Activated CD8-positive, alpha-beta memory T cell treated with anti-CD3 and anti-CD28 coated beads, Interleukin-2, amount 50 U/mL, for 1 hour (primary cell): ENCODE results near the gene RASSF1.
A peak's percentile ranks its signal among the peaks of the same experiment; 100 is the strongest.

Experiments
- DNase-seq: peaks from one replicate; pipeline ENCODE4 v3.0.0-alpha.2; 2020; ENCODE audit errors: extremely low read depth

Gene RASSF1

DNA sequence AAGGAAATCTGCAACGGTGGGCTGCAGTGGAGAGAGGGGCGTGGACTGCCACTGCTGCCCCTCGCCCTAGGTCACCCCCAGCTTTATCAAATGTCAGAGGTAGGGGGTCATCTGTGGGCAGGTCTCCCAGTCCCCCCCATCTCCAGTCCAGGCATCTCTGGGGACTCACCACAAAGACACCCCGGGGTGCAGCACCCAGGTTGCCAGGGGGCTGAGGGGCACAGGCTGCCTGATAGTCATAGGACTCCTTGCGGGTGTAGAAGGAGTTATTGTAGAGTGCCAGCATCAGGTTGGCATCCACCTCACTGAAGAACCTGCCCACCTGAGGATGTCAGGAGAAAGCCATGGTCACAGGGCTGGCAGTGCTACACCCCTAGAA lies 25.2 kb upstream of the RASSF1 start:
- DNase-seq: no peak

GRCh38 chr3:50365080-50365841 lies 24.6 kb upstream of the RASSF1 start:
- peak; percentile 91 for DNase-seq

DNA sequence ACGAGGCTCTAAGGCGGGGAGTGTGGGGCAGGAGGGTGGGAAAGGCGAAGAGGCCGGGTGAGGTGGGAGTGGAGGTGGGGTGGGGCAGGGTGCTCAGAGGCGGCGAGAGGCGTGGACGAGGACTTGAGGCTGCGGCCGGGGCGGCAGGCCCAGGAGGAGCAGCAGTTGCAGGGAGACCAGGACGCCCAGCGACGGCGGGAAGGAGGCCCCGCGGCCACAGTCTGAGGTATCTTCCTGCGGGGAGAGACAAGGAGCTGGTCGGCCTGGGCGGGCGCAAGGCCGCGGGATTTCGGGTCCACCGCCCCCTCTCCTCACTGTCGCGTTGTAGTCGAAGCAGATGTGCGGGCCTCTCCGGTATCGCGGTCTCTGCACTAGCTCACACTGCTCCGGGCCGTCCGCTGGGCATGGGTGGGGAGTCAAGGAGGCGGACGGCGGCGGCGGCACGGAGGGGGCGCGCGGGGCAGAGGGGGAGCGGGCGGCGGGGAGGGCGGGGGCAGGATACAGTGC lies 24.0 kb upstream of the RASSF1 start:
- no peak for DNase-seq

- no peak for DNase-seq
Observed at GRCh38 chr3:50359760-50360110, 19.1 kb upstream of the RASSF1 start.

DNA sequence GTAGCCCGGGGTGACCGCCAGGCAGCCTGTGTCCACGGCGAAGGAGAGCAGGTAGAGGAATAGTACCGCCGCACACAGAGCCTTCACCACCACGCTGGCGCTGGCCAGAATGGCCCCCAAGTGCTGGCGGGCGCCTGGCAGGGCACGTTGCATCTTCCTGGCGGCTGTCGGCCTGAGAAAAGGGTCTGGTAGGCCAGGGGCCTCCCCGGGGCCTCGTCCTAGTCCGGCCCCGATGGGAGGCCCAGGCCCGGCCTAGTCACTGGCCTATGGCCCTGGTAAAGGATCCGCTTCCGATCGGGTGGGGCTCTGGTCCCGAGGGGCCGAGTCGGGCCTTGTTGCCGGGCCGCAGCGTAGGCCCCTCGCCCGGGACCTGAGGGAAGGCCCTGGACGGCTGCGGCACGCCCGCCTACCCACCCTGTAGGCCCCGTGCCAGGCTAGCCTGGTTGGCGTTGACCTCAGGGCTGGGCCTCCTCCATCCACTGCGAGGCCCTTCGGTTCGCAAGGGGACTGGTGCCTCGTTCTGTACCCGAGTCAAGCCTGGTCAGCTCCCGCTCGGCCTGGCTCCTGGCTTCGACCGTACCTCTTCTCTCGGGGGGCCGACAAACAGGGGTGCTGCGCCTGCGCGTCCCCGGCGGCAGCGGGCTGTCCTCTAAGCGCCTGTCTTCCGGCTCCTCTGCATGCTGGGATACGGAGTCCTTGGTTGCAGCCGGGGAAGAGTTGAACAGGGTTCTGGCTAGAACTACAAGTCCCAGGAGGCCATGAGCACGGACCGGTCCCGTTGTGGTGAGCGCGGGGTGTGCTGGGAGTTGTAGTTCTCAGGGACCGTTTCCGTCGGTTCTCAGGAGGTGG lies 18.5 kb upstream of the RASSF1 start, which contains the start of gene TMEM115:
TMEM115 (minus strand) TSS at position 611 of the 849 bp plus-strand sequence; CDS start at position 153, 458 bp downstream.
- peak; percentile 91 for DNase-seq

GRCh38 chr3:50358355-50358910 lies 17.8 kb upstream of the RASSF1 start:
- DNase-seq: no peak

- no peak for DNase-seq
Observed at GRCh38 chr3:50357481-50357880, 16.8 kb upstream of the RASSF1 start.

GRCh38 chr3:50356553-50356952 lies 15.9 kb upstream of the RASSF1 start:
- no peak for DNase-seq

DNA sequence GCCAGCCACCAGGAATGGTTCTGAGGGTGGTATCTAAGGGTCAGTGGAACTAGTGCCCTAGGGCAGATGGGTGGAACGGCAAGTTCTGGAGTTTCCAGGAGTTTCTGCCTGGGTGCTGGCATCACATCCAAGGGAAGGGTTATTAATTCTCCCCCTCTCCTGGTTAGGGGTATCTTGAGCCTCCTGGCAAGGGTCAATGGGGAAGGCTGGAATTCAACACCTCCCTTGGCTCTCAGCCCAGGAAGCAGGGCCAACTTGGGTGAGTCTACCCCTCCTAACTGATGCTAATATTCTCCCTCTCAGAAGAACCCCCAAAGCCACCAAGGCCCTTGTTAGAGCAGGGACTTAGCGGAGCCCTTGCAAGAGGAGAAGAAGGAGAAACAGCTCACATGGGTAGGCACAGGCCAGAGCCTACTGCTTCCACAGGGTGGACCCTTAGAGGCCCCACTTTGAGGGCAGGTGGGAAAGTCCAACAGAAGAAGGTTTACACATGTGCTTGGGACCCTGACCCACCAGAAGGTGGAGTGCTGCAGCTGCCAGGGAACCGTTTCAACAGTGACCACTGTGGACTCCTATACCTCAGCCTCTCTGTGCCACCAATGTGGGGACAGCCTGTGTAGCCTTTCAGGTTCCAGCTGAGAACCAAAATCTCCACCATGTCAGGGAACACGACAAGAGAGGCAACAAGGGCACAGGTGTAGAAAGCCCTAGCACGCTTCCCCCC lies 15.4 kb upstream of the RASSF1 start:
- no peak for DNase-seq

DNA sequence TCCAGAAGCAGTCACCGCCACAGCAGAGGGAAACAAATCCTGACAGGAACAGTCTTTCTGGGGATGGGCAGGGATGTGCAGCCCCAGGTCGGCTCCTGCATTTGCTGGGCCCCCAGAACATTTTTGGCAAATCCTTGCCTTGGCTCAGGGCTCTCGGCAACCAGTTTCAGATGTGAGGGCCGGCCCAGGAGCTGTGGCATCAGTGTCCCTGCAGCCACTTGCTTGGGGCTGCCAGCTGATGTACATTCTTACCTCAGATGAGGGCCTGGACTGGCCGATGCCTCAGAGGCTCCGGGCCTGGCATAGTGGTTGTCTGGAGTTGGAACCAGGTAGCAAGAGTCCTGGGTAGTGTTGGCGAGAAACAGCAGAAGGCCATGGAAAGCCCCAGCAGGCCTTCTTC lies 14.2 kb upstream of the RASSF1 start:
- no peak for DNase-seq

DNA sequence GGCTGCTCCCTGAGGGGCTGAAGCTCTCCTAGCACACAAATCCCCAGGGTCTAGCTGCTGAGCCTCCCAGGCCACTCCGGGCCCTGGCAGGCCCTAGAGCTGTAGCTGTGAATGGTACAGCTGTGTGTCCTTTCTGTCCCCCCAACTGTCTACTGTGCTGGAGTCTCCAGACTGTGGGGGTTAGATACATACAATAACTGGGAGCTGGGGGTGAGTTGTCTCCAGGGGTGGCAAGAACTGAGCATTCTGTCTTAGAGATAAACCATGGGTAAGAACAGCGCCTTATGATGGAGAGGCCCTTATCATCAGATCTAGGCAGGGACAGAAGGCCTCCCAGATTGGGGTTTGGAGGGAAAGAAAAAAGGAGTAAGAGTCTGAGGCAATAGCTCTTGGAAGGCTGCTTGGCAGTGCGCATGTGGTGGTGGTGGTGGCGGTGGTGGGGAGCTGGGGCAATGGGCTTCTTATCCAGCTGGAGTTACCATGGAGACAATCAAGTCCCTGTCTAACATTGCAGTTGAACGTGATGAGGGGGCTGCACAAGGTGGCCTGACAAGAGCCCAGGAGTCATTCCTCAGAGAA lies 13.6 kb upstream of the RASSF1 start:
- no peak for DNase-seq

DNA sequence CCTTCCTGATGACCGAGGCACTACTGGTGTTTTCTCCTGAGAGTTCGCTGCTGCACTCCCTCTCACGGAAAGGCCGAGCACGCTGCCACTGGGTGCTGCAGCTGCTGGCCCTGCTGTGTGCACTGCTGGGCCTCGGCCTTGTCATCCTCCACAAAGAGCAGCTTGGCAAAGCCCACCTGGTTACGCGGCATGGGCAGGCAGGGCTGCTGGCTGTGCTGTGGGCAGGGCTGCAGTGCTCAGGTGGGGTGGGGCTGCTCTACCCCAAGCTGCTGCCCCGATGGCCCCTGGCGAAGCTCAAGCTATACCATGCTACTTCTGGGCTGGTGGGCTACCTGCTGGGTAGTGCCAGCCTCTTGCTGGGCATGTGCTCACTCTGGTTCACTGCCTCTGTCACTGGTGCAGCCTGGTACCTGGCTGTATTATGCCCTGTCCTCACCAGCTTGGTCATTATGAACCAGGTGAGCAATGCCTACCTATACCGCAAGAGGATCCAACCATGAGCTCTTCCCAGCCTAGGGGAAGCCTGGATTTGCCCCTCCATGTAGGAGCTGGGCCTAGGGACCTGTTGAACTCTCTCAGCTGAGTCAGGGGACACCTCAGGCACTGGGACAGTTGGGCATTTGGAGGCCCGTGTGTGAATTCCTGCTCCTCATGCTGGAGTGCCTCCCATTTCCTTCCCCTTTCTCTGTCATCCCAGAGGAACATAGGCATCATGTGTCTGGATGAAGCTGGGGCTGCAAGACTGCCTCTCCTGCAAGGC lies 12.8 kb upstream of the RASSF1 start:
- no peak for DNase-seq

DNA sequence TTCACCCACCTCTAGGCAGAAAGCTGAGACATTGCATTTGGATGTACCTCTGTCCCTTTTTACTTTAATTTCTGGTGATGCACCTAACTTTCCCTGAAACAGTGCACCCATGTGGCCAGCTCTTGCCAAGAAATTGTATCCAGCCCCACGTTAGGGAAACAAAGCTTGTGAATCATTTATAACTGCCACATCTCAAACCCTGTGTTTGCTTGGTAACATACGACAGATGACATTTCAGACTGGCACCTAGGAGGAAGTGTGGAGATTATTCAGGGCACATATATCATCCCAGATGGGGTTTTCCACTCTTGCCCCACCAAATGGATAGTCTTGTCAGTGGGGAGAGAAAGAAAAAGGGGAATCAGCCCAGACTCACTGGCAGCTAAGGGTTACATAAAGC lies 12.1 kb upstream of the RASSF1 start:
- DNase-seq: no peak

GRCh38 chr3:50351323-50351697 lies 10.7 kb upstream of the RASSF1 start:
- DNase-seq: no peak

DNA sequence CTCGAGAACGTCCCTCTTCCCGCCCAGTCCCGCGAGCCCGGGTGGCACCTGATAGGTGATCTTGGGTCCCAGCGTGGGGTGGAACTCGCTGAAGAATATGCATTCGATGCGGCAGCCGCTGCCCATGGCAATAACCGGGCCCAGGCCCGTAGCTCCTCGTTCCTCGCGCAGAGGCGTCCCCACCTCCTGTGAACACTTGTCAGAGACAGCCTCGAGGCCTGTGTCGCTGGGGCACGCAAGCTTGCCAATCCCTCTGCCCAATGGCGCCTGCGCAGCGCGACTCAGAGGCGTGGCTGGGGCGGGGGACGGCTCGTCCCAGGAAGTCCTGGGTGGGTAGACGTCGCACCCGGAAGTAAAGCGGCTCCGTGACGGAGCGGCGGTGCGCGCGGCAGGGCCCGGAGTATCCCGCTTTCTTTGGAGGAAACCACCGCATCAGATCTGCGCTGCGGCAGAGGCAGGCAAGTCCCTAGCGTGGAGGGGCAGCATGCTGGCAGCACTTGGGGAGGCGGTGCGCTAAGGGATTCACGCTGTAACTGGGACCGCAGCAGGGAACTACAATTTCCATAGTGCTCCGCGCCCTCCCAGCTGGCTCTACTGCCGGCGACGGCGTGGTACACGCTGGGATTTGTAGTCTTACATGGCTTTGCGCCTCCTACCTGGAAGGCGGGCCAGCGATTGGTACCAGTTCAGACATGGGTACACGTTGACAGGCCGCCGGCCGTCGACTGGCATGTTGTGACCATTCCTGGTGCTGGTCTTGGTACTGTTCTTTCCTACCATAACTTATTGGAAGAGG lies 10.1 kb upstream of the RASSF1 start, which contains the start of the genes CYB561D2 and NPRL2:
CYB561D2 (plus strand) TSS at position 336 of the 796 bp plus-strand sequence. CDS start 572 bp downstream, outside the sequence.
NPRL2 (minus strand) TSS at position 249 of the 796 bp plus-strand sequence; CDS start at position 126, 123 bp downstream.
- DNase-seq: peak; percentile 87

DNA sequence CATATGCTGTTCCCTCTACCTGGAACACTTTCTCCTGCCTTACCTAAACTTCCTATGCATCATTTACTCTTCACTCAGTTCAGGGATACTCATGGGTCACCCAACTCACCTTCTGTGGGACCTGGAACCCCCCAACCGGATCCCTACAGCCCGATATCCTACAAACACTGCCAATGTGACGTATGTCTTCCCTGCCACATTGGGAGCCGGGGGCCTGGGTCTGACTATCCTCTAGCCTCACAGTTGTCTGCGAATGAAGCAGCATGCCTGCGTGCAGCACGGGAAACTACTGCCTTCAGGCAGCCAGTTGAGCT lies 9.5 kb upstream of the RASSF1 start:
- no peak for DNase-seq

DNA sequence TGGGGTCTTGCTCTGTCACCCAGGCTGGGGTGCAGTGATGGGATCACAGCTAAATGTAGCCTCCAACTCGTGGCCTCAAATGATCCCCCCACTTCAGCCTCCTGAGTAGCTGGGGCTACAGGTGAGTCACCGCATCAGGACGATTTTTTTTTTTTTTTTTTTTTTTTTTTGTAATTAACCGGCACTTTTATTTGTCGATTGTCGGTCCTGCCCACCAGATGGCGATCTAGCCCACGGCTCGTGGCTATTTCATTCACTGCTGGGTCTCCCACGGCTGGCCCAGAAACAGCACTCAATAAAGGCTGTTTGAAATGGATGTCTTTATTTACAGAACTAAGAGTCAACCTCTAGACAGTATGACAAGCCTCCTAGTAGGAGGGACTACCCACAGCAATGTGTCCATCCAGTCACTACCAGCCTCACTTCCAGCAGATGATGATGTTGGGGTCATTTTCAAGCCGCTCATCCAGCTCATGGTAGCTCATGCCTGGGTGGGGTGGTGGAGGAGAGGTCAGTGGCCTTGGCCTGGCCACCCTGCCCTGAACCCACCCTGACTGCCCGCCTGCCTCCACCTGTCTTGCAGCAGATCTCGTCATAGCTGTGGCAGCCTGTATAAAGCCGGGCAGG lies 6.7 kb upstream of the RASSF1 start:
- DNase-seq: no peak

GRCh38 chr3:50345586-50346234 lies 5.1 kb upstream of the RASSF1 start, which contains the start of gene ZMYND10:
Gene ZMYND10, minus strand, starts transcription at chr3:50345732. Its CDS starts 153 bp downstream, at chr3:50345579.
- no peak for DNase-seq

- no peak for DNase-seq
Observed at GRCh38 chr3:50345008-50345407, 4.4 kb upstream of the RASSF1 start.
